ENCODE data around the gene CAPN9.
"Not testable (repeated sequence)": the region's sequence is repeated elsewhere in the genome, so short reads cannot be mapped to it uniquely, and the experiment has no call there.

CAPN9 gene

GRCh38 chr1:230711245-230711644, 35.9 kb upstream of the CAPN9 start:
- no peak for DNase-seq

DNA sequence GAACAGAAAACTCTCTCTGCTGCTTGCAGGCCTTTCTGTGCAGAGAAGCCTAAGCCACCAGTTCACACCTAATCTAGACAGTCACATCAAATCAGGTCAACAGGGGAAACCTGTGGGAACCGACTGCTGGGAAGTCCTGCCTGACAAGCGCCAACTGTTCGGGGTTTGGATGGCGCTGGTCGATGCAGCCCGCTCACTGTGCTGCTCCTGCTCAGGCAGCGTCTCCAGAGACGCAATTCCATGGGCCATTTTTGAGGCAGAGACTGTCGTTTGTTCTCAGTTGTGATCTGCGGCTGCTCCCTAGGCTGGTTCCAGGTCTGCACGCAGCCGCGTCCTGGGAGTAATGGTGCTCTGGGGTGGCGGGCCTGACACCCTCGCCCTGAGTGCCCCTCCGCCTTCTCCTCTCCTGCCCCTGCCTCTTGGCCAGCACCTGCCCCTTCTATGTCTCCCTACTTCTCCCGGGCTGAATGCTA, 34.7 kb upstream of the CAPN9 start:
- no peak for DNase-seq

- no peak for DNase-seq
Observed at GRCh38 chr1:230713138-230713537, 34.0 kb upstream of the CAPN9 start.

DNA sequence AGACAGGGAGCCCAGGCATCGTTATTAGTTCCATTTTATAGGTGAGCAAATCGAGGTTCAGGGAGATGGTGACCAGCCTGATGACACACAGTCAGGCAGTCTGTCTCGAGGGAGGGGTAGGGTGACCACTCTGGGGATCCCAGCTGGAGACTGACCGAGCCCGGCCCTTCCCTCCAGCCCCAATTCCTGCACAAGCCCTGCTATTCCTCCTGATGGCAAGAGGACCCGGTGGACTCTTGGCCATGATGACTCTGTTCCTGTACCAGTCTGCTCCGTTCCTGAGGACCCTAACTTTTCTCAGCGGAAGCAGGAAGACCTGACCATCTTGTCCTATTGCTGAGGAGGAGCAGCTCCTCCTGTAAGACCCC, 33.7 kb upstream of the CAPN9 start:
- DNase-seq = no peak

DNA sequence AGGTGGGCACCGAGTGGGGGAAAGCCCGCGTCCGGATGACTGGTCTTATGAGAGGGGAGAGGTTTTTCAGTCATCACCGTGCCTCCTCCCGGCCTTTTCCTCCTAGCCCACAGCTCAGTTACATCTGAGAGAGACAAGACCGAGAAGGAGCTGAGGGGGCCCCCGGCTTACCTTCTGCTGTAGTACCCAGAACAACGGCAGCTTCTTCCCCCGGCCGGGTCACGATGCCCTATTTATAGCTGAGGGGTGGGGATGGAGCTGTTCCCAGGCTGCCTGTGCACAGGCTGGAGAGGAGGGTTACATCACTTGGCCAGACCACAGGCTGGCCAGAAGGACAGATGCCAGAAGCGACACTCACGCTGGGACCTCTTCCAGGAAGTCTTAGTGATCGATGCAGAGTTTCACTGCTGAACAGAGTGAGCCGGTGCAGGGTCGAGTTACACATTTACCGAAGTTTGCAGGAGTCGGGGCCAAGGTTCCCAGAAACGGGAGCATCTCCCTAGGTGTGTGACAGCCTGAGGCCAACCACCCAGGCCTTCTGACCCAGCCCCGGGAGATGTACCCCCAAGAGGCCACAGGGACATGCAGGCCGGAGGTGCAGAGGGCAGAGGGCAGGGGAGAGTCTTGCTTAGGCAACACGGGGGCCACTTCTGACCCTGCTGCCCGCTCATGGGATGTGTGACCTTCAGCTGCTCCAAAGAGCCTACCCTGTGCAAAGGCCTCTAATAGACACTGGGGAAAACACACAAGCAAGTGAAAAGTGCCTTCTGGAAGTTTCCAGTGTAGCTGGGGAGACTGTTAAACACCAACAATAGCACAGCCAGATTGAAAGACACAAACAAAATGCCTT, 33.0 kb upstream of the CAPN9 start, which contains the start of gene AGT:
TSS of gene AGT (minus strand) at position 208 of the 850 bp plus-strand sequence. CDS start 3,299 bp downstream, outside the sequence.
- DNase-seq = no peak

DNA sequence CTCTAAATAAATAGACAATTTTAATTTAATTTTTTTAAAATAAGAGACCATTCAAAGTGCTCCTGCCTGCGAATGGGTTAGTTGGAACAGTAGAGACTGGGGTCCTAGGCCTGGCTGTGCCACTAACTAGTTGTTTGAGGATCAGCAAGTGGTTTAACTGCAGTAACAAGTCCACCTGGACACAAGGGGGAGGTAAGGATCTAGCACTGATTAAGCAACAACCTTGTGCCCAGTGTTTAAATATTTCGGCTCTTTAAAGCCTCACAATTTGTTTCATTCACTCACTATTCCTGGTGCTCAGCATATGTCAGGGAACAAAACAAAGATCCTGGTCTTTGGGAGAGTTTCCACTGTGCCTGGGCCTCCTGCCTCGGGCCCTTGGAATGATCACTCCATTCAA, 31.7 kb upstream of the CAPN9 start:
- no peak for DNase-seq

DNA sequence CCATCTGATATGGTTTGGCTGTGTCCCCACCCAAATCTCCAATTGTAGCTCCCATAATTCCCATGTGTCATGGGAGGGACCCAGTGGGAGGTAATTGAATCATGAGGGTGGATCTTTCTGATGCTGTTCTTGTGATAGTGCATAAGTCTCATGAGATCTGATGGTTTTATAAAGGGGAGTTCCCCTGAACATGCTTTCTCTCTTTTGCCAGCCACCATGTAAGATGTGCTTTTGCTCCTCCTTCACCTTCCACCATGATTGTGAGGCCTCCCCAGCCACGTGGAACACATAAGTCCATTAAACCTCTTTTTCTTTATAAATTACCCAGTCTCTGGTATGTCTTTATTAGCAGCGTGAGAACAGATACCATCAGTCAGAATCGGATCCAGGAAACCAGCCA, 30.7 kb upstream of the CAPN9 start:
- DNase-seq = not testable (repeated sequence)

DNA sequence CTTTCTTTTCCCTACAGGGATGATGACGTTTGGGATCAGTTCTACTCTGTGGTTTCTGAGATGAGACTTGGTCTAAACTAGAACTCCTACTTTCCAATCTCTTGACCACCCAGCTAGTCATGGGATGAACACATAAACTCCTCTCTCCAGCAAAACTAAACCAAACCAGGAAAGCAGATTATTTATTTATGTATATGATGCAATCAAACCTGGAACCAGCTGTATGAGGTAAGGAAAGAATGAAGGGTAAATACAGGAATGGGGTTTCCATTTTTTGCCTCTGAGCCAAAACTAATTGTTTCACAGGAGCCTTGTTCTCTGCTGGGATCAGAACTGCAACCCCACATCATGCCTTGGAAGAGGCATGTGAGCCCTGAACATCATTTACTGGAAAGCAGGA, 29.9 kb upstream of the CAPN9 start:
- DNase-seq = no peak

DNA sequence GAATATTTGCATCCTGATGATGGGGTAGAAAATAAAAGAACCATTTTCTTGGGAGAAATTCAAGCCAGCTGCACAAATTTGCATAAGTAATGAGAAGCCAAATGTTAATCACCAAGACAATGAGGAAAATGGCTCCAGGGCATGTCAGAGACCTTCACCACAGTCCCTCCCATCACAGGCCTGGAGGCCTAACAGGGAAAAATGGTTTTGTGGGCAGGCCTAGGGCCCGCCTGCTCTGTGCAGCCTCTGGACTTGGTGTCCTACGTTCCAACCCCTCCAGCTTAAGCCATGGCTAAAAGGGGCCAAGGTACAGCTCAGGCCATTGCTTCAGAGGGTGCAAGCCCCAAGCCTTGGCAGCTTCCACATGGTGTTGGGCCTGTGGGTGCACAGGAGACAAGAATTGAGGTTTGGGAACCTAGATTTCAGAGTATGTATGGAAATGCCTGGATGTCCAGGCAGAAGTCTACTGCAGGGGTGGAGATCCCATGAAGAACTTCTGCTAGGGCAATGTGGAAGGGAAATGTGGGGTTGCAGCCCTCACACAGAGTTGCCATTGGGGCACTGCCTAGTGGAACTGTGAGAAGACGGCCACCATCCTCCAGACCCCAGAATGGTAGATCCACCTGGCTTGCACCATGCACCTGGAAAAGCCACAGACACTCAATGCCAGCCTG, 25.2 kb upstream of the CAPN9 start:
- not testable (repeated sequence) for DNase-seq

GRCh38 chr1:230725256-230726012, 21.8 kb upstream of the CAPN9 start:
- no peak for DNase-seq

DNA sequence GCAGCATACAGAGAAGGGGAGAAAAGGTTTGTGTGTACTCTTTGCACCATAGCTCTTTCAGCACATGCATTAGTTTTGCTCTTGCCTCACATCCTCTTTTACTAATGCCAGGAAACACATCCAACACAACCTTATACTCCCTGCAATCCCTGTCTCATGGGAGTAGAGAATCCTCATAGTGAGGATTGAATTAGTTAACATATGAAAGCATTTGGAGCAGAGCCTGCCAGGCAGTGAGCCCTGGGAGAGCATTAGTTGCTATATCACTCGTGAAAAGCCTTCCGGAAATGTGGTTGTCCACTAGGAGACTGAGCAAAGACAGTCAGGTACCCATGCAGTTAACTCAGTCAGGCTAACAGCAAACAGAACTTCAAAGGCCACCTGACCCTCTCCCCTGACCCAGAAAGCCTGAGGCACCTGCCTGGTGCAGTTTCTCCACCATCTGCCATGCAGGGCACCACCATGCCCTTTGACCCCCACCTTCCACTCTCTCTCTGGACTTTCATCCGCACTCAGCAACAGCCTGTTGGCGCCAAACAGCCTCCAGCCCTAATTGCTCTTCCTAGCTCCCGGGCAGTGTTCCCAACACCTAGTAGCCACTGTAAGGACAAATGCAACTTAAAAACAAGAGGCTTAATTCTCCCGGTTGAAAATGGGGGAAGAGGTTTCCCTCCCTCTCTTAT, 18.3 kb upstream of the CAPN9 start:
- no peak for DNase-seq

GRCh38 chr1:230730977-230731376, 16.2 kb upstream of the CAPN9 start:
- DNase-seq = no peak

GRCh38 chr1:230735447-230735846, 11.7 kb upstream of the CAPN9 start:
- no peak for DNase-seq

GRCh38 chr1:230737622-230738262, 9.4 kb upstream of the CAPN9 start:
- DNase-seq = no peak

DNA sequence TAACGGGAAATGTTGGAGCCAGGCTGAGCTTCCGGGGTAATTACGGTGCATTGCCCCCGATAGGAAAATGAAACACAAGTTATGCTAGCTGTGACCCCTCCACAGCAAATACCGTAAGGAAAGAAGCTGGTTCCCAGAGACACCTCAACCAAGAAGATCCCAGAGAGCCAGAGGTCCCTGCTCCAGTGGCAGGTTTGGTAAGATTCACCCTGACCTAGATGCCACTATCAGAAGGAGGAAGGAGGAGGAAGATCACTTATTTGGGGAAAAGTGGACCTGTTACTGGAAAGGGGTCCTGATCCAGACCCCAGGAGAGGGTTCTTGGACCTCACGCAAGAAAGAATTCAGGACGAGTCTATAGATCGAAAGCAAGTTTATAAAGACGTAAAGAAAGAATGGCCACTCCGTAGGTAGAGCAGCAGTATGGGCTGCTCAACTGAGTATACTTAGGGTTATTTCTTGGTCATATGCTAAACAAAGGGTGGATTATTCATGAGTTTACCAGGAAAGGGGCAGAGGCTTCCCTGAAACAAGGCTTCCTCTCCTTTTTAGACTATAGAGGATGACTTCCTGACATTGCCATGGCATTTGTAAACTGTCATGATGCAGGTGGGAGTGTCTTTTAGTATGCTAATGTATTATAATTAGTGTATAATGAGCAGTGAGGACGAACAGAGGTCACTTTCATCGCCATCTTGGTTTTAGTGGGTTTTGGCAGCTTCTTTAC, 7.5 kb upstream of the CAPN9 start:
- no peak for DNase-seq

DNA sequence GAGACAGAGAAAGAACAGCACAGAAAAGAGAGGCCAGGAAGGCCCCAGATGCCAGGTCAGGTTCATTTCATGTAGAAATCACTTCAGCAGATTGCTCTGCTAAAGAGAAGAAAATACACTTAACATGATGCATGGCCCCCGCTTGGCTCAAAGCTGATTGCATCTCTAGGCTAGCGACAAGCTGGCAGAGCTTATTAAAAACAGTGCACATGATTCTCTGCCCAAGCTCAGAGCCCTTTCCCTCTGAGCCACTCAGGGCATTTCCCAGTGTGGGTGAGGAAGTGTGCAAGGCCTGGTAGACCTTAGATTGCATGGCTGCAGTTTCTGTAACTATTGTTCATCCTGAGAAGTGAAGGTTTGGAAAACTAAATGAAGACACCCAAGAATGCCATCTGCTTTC, 3.3 kb upstream of the CAPN9 start:
- no peak for DNase-seq

- DNase-seq = no peak
Observed at GRCh38 chr1:230744382-230744781, 2.8 kb upstream of the CAPN9 start.

DNA sequence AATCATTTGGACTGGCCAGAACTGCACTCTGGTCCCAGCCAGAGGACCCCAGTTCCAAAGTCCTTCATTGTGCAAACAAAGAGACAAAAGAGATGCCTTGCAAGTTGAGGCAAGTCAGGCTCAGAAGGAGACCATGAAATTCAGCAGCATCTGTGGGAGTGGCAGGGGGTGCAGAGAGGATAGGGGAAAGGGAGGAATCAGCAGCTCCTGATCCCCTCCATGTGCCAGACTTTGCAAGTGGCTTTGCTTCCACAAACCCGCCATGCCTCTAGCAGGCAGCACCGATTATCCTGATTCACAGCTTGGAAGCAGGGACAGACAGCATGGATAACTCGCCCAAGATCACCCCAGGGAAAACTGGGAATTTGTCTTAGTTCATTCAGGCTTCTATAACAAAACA, 2.1 kb upstream of the CAPN9 start:
- no peak for DNase-seq

DNA sequence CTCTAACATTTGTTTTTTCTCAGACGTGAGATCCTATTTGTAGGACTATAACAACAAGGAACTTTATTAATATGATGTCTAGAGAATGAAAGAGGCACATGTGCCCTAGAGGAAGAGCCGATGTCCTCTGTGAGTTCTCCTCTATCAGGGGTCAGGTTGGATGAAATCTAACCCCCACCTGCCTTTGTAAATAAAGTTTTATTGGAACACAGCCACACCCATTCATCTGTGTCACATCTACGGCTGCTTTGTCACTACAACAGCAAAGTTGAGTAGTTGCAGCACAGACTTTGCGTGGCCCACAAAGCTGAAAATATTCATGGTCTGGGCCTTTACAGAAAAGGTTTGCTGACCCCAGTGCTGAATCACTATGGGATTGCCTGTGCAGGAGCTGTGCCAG, 571 bp upstream of the CAPN9 start:
- DNase-seq = no peak

DNA sequence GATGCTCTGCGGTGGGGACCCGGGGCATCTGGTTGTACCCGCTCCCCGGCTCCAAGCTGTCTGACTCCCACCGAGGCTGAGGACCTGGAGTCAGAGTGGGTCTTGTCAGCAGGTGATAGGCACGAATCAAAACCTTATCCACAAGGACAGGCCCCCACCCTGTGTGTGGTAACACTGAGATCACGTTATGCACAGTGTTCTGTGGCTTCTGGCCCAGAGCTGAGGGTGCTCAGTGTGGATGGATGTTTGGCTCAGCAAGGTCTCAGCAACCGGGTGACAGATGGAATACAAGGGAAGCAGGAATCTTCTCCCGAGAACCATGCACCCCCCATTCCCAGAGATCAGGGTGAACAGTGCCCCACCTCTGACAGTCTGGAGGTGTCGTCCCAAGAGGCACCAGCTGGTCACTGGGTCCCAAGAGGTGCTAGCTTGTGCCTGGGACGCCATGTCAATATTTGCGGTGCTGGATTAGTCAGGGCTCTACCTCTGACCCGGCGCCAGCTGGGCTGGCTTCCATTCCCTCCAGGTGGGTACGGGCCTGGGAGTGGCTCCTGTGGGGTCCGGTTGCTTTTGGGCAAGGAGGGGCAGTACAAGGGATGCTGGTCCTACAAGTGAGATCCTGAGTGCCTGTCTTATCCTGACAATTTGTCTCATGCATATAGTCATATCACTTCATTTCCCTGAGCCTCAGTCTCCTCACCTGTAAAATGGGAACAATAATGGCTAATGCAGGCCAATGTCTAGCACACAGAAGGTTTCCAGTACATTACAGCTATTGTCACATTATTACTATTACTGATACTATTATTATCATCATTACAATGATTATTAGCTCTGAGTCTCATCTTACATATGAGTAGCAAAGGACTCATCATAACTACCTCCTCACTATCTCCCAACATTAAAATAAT, 957 bp downstream of the CAPN9 start:
- DNase-seq = no peak

- no peak for DNase-seq
Observed at GRCh38 chr1:230749150-230749549, 2.0 kb downstream of the CAPN9 start.
